Hepatic stellate cell (primary cell): ENCODE results near the gene KIAA0232.

Experiments used
- DNase-seq: peaks from one replicate; pipeline ENCODE4 v3.0.0; 2011; ENCODE audit warnings: low spot score

KIAA0232 gene

DNA sequence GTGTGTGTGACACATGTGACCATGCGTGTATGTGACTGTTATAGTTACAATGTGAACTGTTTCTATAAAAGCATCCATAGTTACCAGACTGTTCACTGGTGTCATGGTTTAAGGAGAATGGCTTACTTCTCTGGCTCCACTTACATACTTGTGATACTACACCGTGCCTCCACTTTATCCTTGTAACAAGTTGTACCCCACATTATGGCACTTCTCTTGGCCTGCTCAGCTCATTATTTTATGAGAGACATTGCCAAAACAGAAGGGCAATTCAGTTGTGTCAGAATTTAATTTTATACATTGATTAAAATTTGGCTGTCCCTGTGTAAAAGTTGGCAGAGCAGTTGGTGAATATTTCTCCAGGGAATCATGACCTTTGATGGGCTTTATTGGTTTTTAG is 64.7 kb downstream of the KIAA0232 start:
- no peak for DNase-seq

DNA sequence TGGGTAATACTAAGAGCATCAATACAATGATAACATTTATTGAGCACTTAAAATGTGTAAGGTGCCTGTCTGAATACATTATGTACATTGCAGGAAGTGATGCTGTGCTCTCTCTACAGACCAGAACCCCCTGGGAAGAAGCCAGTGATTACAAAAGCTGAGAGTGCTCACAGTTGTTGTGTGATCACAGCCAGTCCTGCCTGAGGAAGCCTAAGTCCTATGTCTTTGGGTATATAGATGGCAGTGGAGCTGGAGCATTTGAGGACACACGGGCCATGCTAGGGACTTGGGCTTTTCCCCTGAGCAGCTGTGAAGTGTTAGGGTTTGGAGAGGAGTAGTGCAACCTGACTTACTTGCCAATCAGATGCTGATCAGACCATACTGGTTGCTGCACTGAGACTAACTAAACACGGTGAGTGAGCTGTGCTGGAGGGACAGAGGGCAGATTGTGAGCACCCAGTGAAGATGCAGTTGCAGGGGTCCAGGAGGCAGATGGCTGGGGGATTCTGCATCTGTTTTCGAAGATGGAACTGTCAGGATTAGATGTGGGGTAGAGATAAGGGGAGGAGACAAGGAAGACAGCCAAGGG is 66.3 kb downstream of the KIAA0232 start:
- DNase-seq, result no peak

- no peak for DNase-seq
These were observed 67.2 kb downstream of the KIAA0232 start for GRCh38 chr4:6849691-6850090.

GRCh38 chr4:6851431-6851830 is 68.9 kb downstream of the KIAA0232 start:
- DNase-seq, result no peak

DNA sequence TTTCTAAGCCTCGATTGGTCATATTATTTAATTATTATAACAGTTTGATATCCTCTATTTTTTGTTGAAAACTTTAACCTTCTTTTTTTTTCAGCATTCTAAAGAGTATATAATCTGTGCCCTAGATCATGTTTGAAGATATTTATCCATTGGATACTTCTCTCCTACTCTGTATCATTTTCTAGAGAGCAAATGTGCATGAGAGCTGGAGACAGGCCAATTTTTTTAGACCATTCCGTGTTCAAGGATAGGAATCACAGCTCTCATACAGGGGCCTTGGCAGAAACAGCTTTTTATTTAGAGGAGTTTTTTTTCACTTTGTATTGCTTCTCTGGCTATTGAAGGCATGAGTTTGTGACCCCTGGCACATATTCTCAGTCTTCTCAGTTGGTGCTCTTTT is 69.4 kb downstream of the KIAA0232 start:
- DNase-seq, result no peak

DNA sequence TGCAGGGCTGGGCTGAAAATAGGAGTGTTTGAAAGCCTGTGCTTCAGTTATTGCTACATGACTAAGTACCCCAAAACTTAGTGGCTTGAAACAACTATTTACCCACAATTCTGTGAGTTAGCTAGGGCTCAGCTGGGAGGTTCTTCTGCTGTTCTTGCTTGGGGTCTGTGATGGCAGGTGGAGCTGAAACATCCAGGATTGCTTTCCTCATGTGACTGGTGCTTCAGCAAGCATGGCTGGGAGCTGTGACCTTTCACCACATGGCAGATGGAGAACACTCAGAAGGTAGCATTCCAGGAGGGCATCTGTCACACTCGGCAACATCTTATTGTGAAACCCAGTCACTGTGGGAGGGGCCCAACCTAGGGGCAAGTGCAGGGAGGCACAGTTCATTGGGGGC is 70.1 kb downstream of the KIAA0232 start:
- no peak for DNase-seq

GRCh38 chr4:6854098-6854744 is 71.7 kb downstream of the KIAA0232 start:
- no peak for DNase-seq

DNA sequence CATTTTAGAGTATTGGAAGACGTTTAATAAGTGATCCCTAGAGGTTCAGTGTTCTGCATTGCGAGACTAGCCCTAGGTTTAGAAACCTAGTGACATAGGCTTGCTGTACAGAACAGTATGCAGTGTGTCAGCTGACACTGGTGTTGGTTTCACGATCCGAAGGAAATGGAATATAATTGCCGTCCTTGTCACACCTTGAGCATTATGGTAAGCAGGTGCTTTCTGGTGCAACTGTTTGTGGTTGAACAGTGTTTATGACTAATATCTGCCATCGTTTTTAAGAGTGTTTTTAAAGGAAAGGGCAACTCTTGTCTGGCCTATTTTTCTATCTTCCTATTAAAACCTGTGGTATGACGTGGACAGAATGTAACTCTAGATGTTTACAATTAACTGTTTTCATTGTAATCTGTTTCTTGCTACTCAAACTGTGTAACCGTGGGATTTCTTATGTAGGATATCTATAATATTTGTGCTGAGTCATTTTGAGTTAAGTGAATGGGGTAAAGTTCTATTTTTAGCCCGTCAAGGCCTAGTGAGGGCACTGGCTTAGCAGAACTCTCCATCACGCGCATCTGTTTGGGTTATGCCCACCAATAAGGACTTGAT is 73.3 kb downstream of the KIAA0232 start:
- DNase-seq, result peak; percentile 57

GRCh38 chr4:6856391-6856790 is 73.9 kb downstream of the KIAA0232 start:
- no peak for DNase-seq

GRCh38 chr4:6857009-6857882 is 74.7 kb downstream of the KIAA0232 start:
- DNase-seq, result no peak

DNA sequence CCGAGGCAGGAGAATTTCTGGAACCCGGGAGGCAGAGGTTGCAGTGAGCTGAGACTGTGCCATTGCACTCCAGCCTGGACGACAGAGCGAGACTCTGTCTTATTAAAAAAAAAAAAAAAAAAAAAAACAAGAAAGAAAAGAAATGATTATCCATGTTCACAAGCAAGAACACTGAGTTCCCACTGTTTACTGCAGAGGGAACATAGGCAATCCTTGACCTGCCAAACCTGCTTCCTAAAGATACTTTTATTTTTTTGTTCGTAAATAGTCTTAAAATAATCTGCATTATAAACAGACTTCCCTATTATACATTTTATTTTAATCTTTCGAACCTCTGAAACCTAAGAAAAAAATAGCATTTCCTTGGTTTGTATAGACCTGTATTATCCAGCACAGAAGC is 76.5 kb downstream of the KIAA0232 start:
- no peak for DNase-seq

DNA sequence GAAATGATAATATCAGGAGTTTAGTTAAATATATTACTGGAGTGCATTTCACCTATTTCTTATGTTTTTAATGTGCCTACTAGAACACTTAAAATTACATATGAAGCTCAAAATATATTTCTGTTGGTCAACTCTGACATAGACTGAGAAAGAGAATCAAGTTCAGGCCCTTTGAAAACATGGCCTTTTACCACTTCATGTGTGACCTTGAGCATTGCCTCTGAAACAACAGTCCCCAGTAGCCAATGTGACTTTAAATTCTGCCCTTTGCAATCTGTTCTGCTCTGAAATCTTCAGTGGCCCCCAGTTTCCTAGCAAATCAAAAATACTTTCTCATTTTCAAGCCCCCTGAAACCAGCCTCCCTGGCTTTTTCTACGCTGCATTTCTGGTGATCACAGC is 77.0 kb downstream of the KIAA0232 start:
- DNase-seq, result no peak

DNA sequence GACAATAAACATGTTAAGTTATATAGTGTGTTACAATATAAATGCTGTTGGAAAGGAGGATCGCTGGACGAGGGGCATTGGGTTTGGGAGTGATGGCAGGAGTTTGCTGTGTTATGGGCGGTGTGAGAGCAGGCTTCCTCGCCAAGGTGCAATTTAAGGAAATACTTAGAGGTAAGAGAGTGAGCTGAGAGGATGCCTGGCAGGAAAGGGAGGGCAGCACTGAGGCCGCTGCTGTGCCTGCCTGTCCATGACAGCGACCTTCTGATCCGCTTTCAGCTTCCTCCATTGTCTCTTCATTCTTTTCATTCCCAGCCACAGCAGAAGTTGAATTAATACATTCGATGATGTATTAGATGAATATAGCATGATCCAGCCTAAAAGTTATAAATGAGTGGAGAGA is 85.9 kb downstream of the KIAA0232 start:
- no peak for DNase-seq

- no peak for DNase-seq
These were observed 87.4 kb downstream of the KIAA0232 start for GRCh38 chr4:6869944-6870343.

DNA sequence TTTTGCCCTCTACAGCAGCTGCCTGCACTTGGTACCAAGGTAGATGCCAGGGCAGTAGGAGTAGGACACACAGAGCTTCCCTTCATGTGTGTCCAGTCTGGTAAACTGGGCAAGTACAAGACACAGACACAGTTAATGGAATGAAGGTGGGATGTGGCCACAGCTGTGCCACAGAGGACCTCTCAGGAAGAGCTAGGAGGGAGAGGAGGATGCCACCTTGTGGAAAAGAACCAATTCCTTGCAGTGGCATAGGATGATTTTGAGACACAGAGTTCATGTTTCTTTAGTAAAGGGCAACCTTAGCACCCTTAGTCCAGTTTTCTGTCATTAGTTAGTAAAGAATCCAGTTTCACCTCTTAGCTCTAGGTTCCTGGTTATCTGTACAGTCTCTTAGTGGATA is 90.8 kb downstream of the KIAA0232 start:
- DNase-seq, result no peak

DNA sequence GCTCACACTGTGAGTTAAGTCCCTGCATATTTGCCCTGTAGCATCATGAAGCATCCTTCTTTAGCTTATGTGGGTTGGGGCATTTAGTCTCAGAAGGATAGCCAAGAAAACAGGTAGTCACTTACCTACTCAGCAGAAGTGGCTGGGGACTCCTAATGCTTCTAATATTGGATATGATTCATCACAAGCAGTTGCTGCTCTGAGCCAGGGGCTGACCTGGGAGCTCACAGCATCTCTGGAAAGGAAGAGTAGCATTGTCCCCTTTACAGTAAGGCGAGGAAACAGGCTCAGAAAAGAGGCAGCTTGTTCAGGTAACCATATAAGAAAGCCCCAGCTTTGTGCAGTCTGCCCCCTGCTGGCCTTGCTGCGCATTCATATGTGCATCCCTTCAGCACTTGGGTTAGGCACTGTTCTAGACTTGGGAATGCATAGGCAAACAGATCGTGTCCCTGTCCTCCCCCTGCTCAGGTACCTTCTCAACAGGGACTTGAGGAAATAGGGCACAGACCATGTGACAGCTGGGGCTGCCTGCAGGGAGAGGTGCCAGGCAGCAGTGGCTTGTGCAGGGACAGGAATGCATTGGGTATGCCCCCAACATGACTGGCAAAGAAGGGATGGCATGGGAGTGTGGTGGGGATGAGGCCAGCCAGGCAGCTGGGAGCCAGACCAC is 91.4 kb downstream of the KIAA0232 start:
- DNase-seq, result peak; percentile 48

- DNase-seq, result no peak
These were observed 92.5 kb downstream of the KIAA0232 start for GRCh38 chr4:6874981-6875380.

DNA sequence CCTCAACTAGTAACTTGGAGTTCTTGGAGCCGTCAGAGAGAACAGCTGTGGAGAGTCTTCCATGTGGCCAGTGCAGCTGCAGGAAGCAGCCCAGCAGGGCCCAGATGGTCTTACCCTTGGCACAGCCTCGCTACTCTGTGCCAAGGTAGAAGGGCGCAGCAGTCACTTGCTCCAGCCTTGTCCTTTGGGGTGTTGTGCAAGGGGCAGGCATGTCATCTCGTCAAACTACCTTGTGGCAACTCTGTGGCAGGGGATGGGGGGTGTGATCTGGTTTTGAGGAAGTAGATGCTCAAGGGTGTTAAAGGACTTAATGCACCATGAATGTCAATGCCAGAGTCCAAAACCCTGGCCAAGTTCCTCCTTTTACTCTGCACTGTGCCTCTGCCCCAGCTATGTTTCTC is 92.9 kb downstream of the KIAA0232 start:
- no peak for DNase-seq

DNA sequence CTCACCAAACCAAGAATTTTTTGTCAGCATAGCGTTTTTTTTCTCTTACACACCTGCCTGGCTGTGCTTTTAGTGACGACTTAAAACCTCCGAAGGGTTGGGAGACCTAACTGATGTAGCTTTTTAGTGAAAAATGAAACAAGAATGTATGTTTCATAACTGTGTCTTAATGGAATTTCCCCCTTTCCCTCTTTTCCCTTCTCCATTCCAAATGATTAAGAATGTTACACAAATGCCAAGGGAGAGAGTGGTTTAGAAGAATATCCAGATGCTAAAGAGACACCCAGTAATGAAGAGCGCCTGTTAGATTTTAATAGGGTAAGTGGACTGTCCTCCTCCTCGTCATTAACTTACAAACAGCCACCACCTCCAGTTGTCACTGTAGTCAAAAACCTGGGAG is 93.9 kb downstream of the KIAA0232 start:
- DNase-seq, result no peak

DNA sequence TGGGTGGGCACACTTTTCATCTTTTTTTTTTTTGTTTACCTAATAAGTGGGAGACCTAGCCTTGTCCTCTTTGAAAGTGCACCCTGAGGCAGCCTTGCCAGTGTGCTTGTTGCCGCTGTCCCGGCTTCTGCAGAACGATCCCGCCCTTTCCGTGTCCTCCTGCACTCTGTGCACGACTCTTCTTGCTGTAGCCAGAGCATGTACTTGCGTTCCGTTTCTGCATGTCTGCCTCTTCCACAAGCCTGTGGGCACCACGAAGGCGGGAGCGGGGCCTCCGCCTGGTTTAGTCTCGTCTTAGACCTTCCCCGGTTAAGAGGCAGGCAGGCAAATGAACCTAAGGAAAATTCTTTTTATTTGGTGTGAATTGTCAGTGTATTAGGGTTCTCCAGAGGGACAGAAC is 94.5 kb downstream of the KIAA0232 start:
- no peak for DNase-seq

DNA sequence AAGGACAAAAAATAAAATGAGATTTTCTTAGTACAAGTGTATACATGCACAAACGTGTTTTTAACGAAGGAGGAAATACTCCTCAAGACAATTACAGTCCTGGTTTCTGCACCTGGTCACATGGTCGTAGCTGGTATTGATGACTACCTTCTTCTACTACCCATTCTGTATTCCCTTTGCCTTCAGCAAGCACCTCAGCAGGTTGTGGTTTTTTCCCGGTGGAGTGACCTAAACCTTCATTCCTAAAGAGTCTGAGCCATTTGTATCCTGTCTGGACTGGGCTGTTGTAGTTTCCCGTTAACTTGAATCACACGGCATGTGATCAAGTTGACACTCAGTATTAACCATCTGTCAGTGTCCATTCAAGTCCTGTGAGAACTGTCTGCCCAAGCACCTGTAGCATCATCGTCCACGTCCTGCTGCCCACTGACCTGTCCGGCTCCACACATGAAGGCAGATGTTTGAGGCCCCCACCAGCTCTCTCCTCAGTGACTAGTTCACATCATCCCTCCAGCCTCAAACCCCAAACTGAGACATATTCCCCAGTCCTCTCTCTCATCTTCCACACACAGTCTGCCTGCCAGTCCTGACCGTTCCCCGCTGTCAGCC is 96.0 kb downstream of the KIAA0232 start:
- no peak for DNase-seq

- no peak for DNase-seq
These were observed 98.2 kb downstream of the KIAA0232 start for GRCh38 chr4:6880691-6881090.
